HG03442 (cell line): Measurements from ENCODE around the gene KRTAP10-3.
"Not testable (repeated sequence)": the region's sequence is repeated elsewhere in the genome, so short reads cannot be mapped to it uniquely, and the experiment has no call there.

ENCODE experiments used
- ATAC-seq: cut with Tn5 transposase; IDR thresholded peaks from one replicate; pipeline ENCODE4 v1.9.1; 2021; ENCODE audit warnings: mild to moderate bottlenecking, moderate library complexity; ENCODE audit not compliant: unreplicated experiment

The KRTAP10-3 gene

GRCh38 chr21:44550285-44550684, 8.3 kb downstream of the KRTAP10-3 start:
- ATAC-seq = not testable (repeated sequence)

GRCh38 chr21:44549525-44550211, 8.9 kb downstream of the KRTAP10-3 start:
- no peak for ATAC-seq

GRCh38 chr21:44548922-44549321, 9.7 kb downstream of the KRTAP10-3 start:
- ATAC-seq = no peak

- ATAC-seq = no peak
Measured at GRCh38 chr21:44548381-44548780, 10.2 kb downstream of the KRTAP10-3 start.

- ATAC-seq = no peak
Measured at GRCh38 chr21:44547656-44548331, 10.8 kb downstream of the KRTAP10-3 start.

GRCh38 chr21:44544566-44544965, 14.0 kb downstream of the KRTAP10-3 start:
- ATAC-seq = no peak

GRCh38 chr21:44542716-44543115, 15.9 kb downstream of the KRTAP10-3 start:
- ATAC-seq = no peak

GRCh38 chr21:44540741-44541288, 17.8 kb downstream of the KRTAP10-3 start:
- no peak for ATAC-seq

- no peak for ATAC-seq
Measured at GRCh38 chr21:44539991-44540666, 18.5 kb downstream of the KRTAP10-3 start, which contains the start of gene KRTAP10-1. KRTAP10-1 (minus strand) TSS chr21:44540195; CDS start chr21:44540150, 45 bp downstream.

- ATAC-seq = no peak
Measured at GRCh38 chr21:44539046-44539445, 19.5 kb downstream of the KRTAP10-3 start.

- no peak for ATAC-seq
Measured at GRCh38 chr21:44537930-44538911, 20.4 kb downstream of the KRTAP10-3 start.

- ATAC-seq = no peak
Measured at GRCh38 chr21:44535963-44536362, 22.6 kb downstream of the KRTAP10-3 start.

- ATAC-seq = no peak
Measured at GRCh38 chr21:44534688-44535087, 23.9 kb downstream of the KRTAP10-3 start.

- no peak for ATAC-seq
Measured at GRCh38 chr21:44533891-44534627, 24.5 kb downstream of the KRTAP10-3 start.

- no peak for ATAC-seq
Measured at GRCh38 chr21:44533121-44533890, 25.3 kb downstream of the KRTAP10-3 start.

GRCh38 chr21:44532712-44533111, 25.9 kb downstream of the KRTAP10-3 start:
- ATAC-seq = no peak

- no peak for ATAC-seq
Measured at GRCh38 chr21:44531606-44532564, 26.7 kb downstream of the KRTAP10-3 start.
